A673 (cell line): ENCODE results near the gene UNG. TPM values are rescaled to one million over a fixed set of nuclear protein-coding genes. Genes with fewer than 3 reads are reported as not detected.

Experiments
- BruUV-seq: library from RNA; stranded (reverse); fragments of 400-500 nt; replicated peaks from 2 replicates; lab custom pipeline; 2021; lab: Mats Ljungman, UMichigan
- CTCF ChIA-PET: fragments of 300-600 bp; sonication (Branson Sonifier 250); formaldehyde crosslinking; loops from one replicate; lab custom pipeline; 2022; ENCODE audit warnings: antibody characterized with exemption; lab: Charles Lee
- POLR2A ChIA-PET: fragments of 300-600 bp; sonication (Branson Sonifier 250); formaldehyde crosslinking; loops from one replicate; lab custom pipeline; 2022; ENCODE audit warnings: antibody characterized with exemption; ENCODE audit not compliant: low non-redundant PET; lab: Charles Lee
- DNase-seq: peaks from one replicate; pipeline ENCODE4 v3.0.0-alpha.2; 2015; ENCODE audit warnings: low spot score
- H3K27ac ChIP-seq: fragments of 200-600 bp; sonication (generic); 2 replicates; pipeline ENCODE4 v1.5.1; 2016; ENCODE audit warnings: mixed run types, low read depth, mild to moderate bottlenecking, mixed read lengths, antibody characterized with exemption, low read length; ENCODE audit not compliant: poor library complexity, severe bottlenecking
- H3K27me3 ChIP-seq: fragments of 200-600 bp; sonication (generic); replicated peaks from 2 replicates; pipeline ENCODE4 v1.6.1; 2017; ENCODE audit warnings: mixed run types, low read depth, mild to moderate bottlenecking, mixed read lengths, antibody characterized with exemption, low read length; ENCODE audit not compliant: insufficient read depth, poor library complexity
- H3K36me3 ChIP-seq: fragments of 200-600 bp; sonication (generic); 2 replicates; pipeline ENCODE4 v1.6.1; 2016; ENCODE audit warnings: mixed run types, mild to moderate bottlenecking, mixed read lengths, antibody characterized with exemption, low read length; ENCODE audit not compliant: insufficient read depth, poor library complexity, severe bottlenecking
- H3K4me1 ChIP-seq: fragments of 200-600 bp; sonication (generic); 2 replicates; pipeline ENCODE4 v1.6.1; 2017; ENCODE audit warnings: mixed run types, mild to moderate bottlenecking, mixed read lengths, antibody characterized with exemption, low read length; ENCODE audit not compliant: insufficient read depth, poor library complexity, severe bottlenecking
- H3K4me3 ChIP-seq: fragments of 200-600 bp; sonication (generic); 2 replicates; pipeline ENCODE4 v1.5.1; 2016; ENCODE audit warnings: low read depth, mixed run types, mild to moderate bottlenecking, mixed read lengths, low read length; ENCODE audit not compliant: poor library complexity, severe bottlenecking
- H3K9me3 ChIP-seq: fragments of 200-600 bp; sonication (generic); 2 replicates; pipeline ENCODE4 v1.6.1; 2016; ENCODE audit warnings: mixed run types, low read depth, mild to moderate bottlenecking, mixed read lengths, antibody characterized with exemption, low read length; ENCODE audit not compliant: poor library complexity, severe bottlenecking
- EZH2 ChIP-seq: fragments of 200-600 bp; sonication (generic); IDR thresholded peaks from 2 replicates; pipeline ENCODE4 v1.6.1; 2017; ENCODE audit warnings: borderline replicate concordance, low read depth, mild to moderate bottlenecking, mixed read lengths, antibody characterized with exemption, low read length; ENCODE audit not compliant: poor library complexity, severe bottlenecking
- intact Hi-C: fragments of 100-400 bp; cut with micrococcal nuclease; formaldehyde crosslinking; loops from one replicate; pipeline ENCODE4 v1.10.0; 2022; ENCODE audit not compliant: unreplicated experiment
- total RNA-seq: library from RNA; stranded (reverse); gene quantifications from 2 replicates; pipeline ENCODE4 v1.2.3, GENCODE V29; 2021
- TF ChIP-seq, protein P1 (sequence below): fragments of 300-800, 200-600 bp; sonication (generic); conservative IDR thresholded peaks from 2 replicates; pipeline ENCODE4 v1.5.1; 2017; ENCODE audit warnings: low read depth, mild to moderate bottlenecking, antibody characterized with exemption, low read length, moderate library complexity, mixed read lengths

UNG gene
- total RNA-seq, 1 experiment from 2014 or later: 58.5 TPM

- intact Hi-C loops: no loop called here
- POLR2A ChIA-PET: no interaction called here
These were observed 38.6 kb upstream of the UNG start for GRCh38 chr12:109058773-109059172.

DNA sequence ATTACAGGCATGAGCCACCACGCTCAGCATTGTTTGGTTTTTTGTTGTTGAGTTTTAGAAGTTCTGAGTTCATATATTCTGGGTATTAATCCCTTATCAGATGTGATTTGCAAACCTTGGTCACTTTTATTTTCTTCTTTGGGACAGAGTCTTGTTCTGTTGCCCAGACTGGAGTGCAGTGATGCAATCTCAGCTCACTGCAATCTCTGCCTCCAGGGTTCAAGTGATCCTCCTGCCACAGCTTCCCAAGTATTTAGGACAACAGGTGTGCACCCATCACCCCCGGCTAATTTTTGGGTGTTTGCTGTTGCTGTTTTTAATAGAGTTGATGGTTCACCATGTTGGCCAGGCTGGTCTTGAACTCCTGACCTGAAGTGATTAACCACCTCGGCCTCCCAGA lies 33.3 kb upstream of the UNG start:
- intact Hi-C loops: no loop called here
- Histone ChIP-seq H3K27ac (no peak overlapping the region), H3K9me3 (no peaks in the 10 kb centered on the region), H3K36me3 (no peaks in the 10 kb centered on the region), H3K27me3 (no peaks in the 10 kb centered on the region), H3K4me1 (no peaks in the 10 kb centered on the region), H3K4me3 (no peak overlapping the region)
- TF ChIP-seq, protein P1, sequence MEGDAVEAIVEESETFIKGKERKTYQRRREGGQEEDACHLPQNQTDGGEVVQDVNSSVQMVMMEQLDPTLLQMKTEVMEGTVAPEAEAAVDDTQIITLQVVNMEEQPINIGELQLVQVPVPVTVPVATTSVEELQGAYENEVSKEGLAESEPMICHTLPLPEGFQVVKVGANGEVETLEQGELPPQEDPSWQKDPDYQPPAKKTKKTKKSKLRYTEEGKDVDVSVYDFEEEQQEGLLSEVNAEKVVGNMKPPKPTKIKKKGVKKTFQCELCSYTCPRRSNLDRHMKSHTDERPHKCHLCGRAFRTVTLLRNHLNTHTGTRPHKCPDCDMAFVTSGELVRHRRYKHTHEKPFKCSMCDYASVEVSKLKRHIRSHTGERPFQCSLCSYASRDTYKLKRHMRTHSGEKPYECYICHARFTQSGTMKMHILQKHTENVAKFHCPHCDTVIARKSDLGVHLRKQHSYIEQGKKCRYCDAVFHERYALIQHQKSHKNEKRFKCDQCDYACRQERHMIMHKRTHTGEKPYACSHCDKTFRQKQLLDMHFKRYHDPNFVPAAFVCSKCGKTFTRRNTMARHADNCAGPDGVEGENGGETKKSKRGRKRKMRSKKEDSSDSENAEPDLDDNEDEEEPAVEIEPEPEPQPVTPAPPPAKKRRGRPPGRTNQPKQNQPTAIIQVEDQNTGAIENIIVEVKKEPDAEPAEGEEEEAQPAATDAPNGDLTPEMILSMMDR: no peak
- no peak for TF ChIP-seq EZH2
- ChIA-PET CTCF (no interaction called here), POLR2A (interaction anchor here (0.9 kb wide), 1 partner anchor 490 kb away, joined by 30 read pairs; no protein-coding TSS in a partner anchor)
- no TSS peak for BruUV-seq
- DNase-seq: no peak

More at GRCh38 chr12:109058773-109059172, 38.6 kb upstream of the UNG start:
- Histone ChIP-seq H3K27ac (no peak overlapping the region), H3K9me3 (no peaks in the 10 kb centered on the region), H3K27me3 (no peaks in the 10 kb centered on the region), H3K4me3 (no peak overlapping the region), H3K36me3 (no peaks in the 10 kb centered on the region), H3K4me1 (peaks cover under 1% of the 10 kb centered on the region)
- BruUV-seq: no TSS peak
- DNase-seq: no peak
- CTCF ChIA-PET: interaction anchor here (0.7 kb wide), 1 partner anchor 69 kb away, joined by 7 read pairs; no protein-coding TSS in a partner anchor
- no peak for TF ChIP-seq EZH2
- TF ChIP-seq, protein P1: no peak

- BruUV-seq: no TSS peak
- ChIA-PET POLR2A (no interaction called here), CTCF (no interaction called here)
- no peak overlapping the region for H3K4me3 ChIP-seq
- intact Hi-C loops: no loop called here
- no peaks in the 10 kb centered on the region for H3K27me3 ChIP-seq
- H3K4me1 ChIP-seq: no peaks in the 10 kb centered on the region
- H3K36me3 ChIP-seq: no peaks in the 10 kb centered on the region
- DNase-seq: no peak
- H3K9me3 ChIP-seq: no peaks in the 10 kb centered on the region
- no peak for TF ChIP-seq EZH2
- TF ChIP-seq, protein P1: no peak
- H3K27ac ChIP-seq: no peak overlapping the region
These were observed 32.1 kb upstream of the UNG start for GRCh38 chr12:109065154-109065852.
